Effector CD4-positive, alpha-beta T cell (primary cell): ENCODE measurements around the gene GABRG3.
"Not testable (repeated sequence)": the region's sequence is repeated elsewhere in the genome, so short reads cannot be mapped to it uniquely, and the experiment has no call there.

Source experiments
- DNase-seq: peaks from one replicate; pipeline ENCODE4 v3.0.0-alpha.2; 2020

GABRG3 gene

GRCh38 chr15:27003003-27003402 is 32.0 kb downstream of the GABRG3 start:
- not testable (repeated sequence) for DNase-seq

- not testable (repeated sequence) for DNase-seq
Measured at GRCh38 chr15:27004226-27004625, 33.2 kb downstream of the GABRG3 start.

GRCh38 chr15:27017168-27017809 is 46.3 kb downstream of the GABRG3 start:
- no peak for DNase-seq

GRCh38 chr15:27019687-27020086 is 48.7 kb downstream of the GABRG3 start:
- DNase-seq = no peak

GRCh38 chr15:27025481-27025966 is 54.5 kb downstream of the GABRG3 start:
- no peak for DNase-seq

- no peak for DNase-seq
Measured at GRCh38 chr15:27027229-27027628, 56.2 kb downstream of the GABRG3 start.

- no peak for DNase-seq
Measured at GRCh38 chr15:27028858-27029477, 58.0 kb downstream of the GABRG3 start.

GRCh38 chr15:27036210-27036609 is 65.2 kb downstream of the GABRG3 start:
- DNase-seq = no peak

- no peak for DNase-seq
Measured at GRCh38 chr15:27037501-27037900, 66.5 kb downstream of the GABRG3 start.

- no peak for DNase-seq
Measured at GRCh38 chr15:27039152-27039551, 68.2 kb downstream of the GABRG3 start.

DNA sequence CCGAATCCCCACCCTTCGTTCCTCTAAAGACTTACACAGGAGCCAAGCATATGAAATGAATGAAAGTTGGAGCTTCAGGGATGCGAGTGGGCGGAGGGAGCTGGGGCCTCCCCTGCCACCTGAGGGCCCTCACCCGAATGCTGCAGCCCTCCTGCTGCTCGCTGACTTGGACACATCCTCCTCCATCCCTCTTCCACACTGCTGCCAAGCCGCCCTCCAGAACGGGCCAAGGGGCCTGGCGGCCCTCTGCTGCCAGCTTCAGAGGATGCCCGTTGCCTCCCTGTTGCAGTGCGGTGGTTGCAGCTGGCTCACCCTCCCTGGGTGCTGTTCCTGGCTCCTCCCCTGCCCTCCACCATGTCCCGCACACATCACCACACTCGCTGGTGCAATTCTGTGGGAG is 71.2 kb downstream of the GABRG3 start:
- no peak for DNase-seq

GRCh38 chr15:27042646-27043045 is 71.7 kb downstream of the GABRG3 start:
- DNase-seq = no peak

GRCh38 chr15:27043770-27044169 is 72.8 kb downstream of the GABRG3 start:
- no peak for DNase-seq

- no peak for DNase-seq
Measured at GRCh38 chr15:27045796-27046195, 74.8 kb downstream of the GABRG3 start.

DNA sequence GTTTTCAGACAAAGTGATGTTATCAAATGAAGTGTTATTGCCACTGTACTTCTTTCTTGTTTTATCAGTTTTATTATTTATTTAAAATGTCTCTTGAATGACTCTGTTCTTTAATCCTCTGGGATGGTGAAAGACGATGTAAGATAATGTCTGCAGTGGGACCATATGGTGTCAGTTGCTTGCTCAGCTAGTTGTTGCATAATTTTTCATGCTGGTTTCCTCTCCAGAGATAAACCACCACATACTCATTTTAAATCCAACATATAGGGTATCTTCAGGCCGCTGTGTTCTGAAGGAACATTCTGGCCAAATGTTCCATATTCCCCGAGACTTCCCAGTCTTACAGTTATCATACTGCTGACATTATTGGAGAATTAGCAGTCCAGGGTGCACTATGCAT is 75.9 kb downstream of the GABRG3 start:
- no peak for DNase-seq

- no peak for DNase-seq
Measured at GRCh38 chr15:27050163-27050562, 79.2 kb downstream of the GABRG3 start.

DNA sequence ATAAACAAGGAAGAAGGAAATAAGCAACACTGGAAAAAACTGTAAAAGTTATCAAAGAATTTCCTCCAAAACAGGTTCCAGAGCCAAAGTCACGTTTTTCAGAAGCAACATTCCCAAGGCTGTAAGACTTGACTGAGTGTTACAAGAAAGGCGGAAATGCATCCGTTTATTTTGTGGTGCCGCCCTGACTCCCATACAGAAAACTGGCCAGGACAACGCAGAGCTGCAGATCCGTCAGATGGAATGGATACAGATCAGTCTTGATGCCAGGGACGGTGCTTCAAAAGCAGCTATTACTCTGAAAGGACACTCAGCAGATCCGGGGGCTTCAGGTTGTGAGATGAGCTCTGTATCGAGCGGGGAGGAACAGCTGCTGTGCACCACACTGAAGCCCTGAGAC is 83.4 kb downstream of the GABRG3 start:
- DNase-seq = no peak

DNA sequence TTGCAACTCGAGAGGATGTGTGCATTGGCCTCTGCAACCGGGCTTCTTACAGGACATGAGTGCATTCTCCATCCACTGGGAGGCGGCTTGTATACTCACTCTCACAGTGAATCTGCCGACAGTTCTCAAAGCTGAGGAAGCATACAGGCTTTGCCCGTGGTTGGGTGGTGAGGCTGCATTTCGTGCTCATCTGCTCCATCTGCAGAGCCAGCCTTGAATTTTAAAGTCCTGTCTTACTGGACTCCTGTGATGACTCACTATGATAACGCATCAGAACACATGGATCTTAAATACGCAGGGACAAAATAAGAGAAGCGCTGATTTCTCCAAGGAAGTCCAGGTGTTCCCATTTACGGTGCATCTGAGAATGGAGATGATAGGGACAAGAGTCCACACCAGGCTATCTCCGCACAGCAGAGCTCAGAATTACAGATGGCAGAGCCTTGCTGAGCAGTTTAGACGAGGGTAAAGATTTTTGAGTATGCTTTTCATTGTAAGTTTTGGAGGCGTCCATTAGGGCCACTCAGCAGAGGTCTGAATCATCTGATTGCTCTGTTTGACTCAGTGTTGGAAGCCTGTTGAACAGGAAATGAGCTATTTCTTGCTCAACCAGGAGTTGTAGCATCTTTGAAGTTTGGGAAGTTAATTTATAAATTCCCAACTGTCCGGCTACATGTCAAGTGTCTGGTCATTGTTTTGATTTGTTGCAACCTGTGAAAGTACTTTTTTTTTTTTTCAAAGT is 87.1 kb downstream of the GABRG3 start:
- DNase-seq = no peak

GRCh38 chr15:27058939-27059338 is 88.0 kb downstream of the GABRG3 start:
- no peak for DNase-seq

DNA sequence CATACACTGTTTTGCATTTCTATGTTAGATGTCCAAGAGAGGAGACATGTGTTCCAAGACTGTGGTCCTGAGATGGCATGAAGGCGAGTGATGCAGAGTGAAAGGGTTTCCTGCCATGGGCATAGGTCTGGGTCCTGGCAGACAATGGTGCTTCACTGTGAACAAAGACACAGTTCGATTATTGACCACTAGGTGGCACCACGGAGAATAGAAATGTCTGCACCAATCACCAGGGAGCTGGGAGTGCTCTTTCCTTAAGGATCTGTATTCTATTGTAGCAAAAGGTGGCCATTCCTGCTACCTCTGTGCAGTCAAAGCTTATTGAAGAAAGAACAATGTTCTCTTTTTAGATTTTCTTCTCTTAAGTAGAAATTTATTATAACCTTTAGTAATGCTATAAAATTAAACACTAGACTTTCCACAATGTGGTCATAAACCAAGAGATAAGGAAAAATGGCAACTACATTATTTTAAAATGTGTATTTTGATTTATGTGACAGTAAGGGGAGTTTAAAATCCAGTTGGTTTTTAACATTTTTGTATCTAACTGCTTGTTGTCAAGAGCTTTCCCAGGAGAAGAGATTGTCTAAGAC is 88.7 kb downstream of the GABRG3 start:
- DNase-seq = no peak

DNA sequence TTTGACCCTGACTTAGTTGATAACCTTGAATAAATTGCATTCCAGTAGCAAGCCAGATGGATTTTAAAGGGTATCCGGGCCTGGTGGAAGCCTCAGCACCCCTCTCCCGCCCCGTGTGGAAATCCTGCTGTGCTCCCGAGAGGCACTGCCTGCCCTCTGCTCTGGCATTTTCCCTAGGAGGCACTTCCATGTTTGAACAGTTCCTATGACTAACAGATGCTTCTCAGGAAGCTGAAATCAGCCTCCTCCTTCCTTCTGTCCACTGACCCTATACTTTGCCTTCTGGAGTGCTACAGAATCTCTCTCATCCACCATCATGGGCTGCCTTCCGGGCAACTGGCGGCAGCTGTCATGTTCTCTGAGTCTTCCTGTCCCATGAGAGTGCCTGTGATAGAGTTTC is 90.8 kb downstream of the GABRG3 start:
- no peak for DNase-seq

- no peak for DNase-seq
Measured at GRCh38 chr15:27062951-27063350, 92.0 kb downstream of the GABRG3 start.

DNA sequence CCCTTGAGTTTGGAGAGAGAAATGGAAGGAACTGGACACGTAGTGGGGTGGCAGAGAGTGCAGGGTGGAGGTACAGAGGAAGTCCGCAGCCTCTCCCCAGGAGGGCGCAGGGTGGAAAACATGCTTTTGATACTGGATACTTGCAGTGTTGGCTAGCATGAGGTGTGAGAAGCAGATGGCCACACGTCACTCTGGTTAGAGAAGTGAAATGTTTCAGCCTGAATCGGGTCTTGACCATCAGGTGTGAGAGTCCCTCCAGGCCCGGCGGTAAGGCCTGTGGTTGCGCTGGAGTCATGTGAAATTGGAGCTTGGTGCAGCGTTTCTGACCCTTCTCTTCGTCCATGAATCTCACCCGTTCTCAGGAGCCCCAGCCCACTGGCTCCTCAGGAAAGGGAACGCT is 93.1 kb downstream of the GABRG3 start:
- DNase-seq = no peak

- DNase-seq = no peak
Measured at GRCh38 chr15:27065151-27065550, 94.2 kb downstream of the GABRG3 start.
